Breast epithelium (tissue), 4 donors: ENCODE results near the gene RCSD1. TPM values are rescaled to one million over a fixed set of nuclear protein-coding genes. Genes with fewer than 3 reads are reported as not detected.

Experiments
- DNase-seq, 2 donors: peaks; one replicate each; pipeline ENCODE4 v3.0.0-alpha.2; 2019; ENCODE audit warnings: low spot score in 2 of 2
- H3K27ac ChIP-seq, 2 donors: fragments of 200-600 bp; sonication (generic) in 1 of 2; one replicate each; pipeline ENCODE4 v1.5.1; 2016 to 2019; ENCODE audit warnings: mild to moderate bottlenecking in 1 of 2
- H3K27me3 ChIP-seq, 2 donors: fragments of 200-600 bp; sonication (generic) in 1 of 2; one replicate each; pipeline versions ENCODE4 v1.5.1 to v1.6.0; 2017 to 2019; ENCODE audit warnings: control low read depth in 1 of 2, mild to moderate bottlenecking in 1 of 2
- H3K36me3 ChIP-seq: fragments of 200-600 bp; one replicate; pipeline ENCODE4 v1.5.1; 2019
- H3K4me1 ChIP-seq, 2 donors: fragments of 200-600 bp; sonication (generic); one replicate each; pipeline ENCODE4 v1.5.1; 2016 to 2019; ENCODE audit warnings: control low read depth in 1 of 2
- H3K4me3 ChIP-seq, 3 donors: fragments of 200-600 bp; sonication (generic); 1 replicate in 2 of 3; 2 replicates in 1 of 3; pipeline ENCODE4 v1.5.1; 2016 to 2019; ENCODE audit warnings: mild to moderate bottlenecking in 3 of 3, moderate library complexity in 2 of 3
- H3K9me3 ChIP-seq, 2 donors: fragments of 200-600 bp; sonication (generic) in 1 of 2; one replicate each; pipeline ENCODE4 v1.5.1; 2016 to 2019; ENCODE audit warnings: control low read depth in 1 of 2
- POLR2A ChIP-seq: fragments of 450-650 bp; IDR thresholded peaks from one replicate; pipeline ENCODE4 v1.6.1; 2016; ENCODE audit warnings: antibody characterized with exemption, mild to moderate bottlenecking, moderate library complexity
- POLR2AphosphoS5 ChIP-seq, 3 donors: sonication (generic); formaldehyde crosslinking; IDR thresholded peaks; one replicate each; pipeline ENCODE4 v1.6.1; 2017; ENCODE audit warnings: antibody characterized with exemption in 3 of 3
- intact Hi-C: fragments of 100-400 bp; cut with DNase I; formaldehyde crosslinking; loops from one replicate; pipeline ENCODE4 v1.15.1; 2023; ENCODE audit warnings: low total_unique reads
- total RNA-seq, 3 donors: library from RNA; depleted of rRNA; stranded (reverse); fragments of >200 nt; gene quantifications; one replicate each; pipeline ENCODE4 v1.1.0, GENCODE V29; 2016
- TF ChIP-seq, protein P1 (sequence below), 3 donors: fragments of 450-650 bp; IDR thresholded peaks; one replicate each; pipeline ENCODE4 v1.5.1; 2016 to 2017; ENCODE audit warnings: antibody characterized with exemption in 3 of 3, mild to moderate bottlenecking in 3 of 3, moderate library complexity in 3 of 3

RCSD1 gene
- total RNA-seq, 3 donors from 2014 or later = 11.5 to 29.0 (median 12.0) TPM

DNA sequence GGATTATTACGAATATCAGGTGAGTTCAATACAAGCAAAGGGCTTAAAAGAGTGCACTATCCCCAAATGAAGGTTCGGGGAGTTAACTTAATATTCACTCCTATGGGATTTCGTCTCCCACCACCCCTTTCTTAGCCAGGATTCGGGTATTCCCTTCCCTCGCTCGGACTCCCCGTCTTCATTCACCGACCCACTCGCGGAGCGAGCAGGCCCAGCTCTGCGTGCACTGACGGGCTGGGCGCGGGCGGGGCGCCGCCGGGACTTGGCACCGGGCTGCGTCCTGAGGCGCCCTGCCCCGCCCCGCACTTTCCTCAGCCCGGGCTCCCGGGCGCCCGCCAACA is 84.0 kb downstream of the RCSD1 start:
- Histone ChIP-seq H3K9me3 (no peaks in the 10 kb centered on the region), H3K4me1 (no peaks in the 10 kb centered on the region), H3K27ac (peak overlapping the region; percentile 92 to 97), H3K4me3 (peak overlapping the region; percentile 59 to 94 (median 77)), H3K36me3 (no peaks in the 10 kb centered on the region), H3K27me3 (no peaks in the 10 kb centered on the region)
- intact Hi-C loops = no loop called here
- TF ChIP-seq POLR2A = no peak
- TF ChIP-seq, protein P1, sequence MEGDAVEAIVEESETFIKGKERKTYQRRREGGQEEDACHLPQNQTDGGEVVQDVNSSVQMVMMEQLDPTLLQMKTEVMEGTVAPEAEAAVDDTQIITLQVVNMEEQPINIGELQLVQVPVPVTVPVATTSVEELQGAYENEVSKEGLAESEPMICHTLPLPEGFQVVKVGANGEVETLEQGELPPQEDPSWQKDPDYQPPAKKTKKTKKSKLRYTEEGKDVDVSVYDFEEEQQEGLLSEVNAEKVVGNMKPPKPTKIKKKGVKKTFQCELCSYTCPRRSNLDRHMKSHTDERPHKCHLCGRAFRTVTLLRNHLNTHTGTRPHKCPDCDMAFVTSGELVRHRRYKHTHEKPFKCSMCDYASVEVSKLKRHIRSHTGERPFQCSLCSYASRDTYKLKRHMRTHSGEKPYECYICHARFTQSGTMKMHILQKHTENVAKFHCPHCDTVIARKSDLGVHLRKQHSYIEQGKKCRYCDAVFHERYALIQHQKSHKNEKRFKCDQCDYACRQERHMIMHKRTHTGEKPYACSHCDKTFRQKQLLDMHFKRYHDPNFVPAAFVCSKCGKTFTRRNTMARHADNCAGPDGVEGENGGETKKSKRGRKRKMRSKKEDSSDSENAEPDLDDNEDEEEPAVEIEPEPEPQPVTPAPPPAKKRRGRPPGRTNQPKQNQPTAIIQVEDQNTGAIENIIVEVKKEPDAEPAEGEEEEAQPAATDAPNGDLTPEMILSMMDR (IDR thresholded peaks at IDR 0.05) = no peak
- TF ChIP-seq POLR2AphosphoS5 (IDR thresholded peaks at IDR 0.05) = no peak
- no peak for DNase-seq

DNA sequence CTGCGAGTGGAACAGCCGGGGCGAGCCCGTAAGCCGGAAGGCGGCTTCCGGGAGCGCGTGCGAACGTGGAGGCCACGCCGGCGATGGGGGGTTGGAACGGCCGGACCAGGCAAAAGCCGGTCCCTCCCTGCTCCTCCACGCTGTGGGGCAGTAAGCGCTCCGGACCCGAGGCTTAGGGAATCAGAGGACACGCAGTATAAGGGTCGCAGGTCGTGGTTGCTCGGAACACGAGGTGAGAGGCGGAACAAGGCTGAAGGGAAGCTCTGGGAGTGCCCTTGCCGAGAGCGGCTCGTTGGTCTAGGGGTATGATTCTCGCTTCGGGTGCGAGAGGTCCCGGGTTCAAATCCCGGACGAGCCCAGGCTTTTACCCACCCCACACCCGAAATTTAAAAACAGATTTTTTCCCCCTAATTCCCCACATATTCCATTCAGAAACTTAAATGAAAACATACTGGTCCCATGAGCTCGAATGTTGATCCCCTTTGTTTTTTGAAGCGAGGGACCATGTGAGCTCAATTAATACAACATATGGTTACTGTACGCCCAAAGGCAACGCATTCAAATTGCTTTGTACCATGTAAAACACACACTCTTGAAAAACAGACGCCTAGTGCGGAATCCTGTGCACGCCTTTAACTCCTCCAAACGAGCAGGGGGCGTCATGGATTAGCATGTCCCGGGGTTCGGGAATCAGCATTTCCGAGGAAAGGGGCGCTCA is 84.6 kb downstream of the RCSD1 start:
- intact Hi-C loops = no loop called here
- no peaks in the 10 kb centered on the region for H3K36me3 ChIP-seq
- no peaks in the 10 kb centered on the region for H3K9me3 ChIP-seq

DNA sequence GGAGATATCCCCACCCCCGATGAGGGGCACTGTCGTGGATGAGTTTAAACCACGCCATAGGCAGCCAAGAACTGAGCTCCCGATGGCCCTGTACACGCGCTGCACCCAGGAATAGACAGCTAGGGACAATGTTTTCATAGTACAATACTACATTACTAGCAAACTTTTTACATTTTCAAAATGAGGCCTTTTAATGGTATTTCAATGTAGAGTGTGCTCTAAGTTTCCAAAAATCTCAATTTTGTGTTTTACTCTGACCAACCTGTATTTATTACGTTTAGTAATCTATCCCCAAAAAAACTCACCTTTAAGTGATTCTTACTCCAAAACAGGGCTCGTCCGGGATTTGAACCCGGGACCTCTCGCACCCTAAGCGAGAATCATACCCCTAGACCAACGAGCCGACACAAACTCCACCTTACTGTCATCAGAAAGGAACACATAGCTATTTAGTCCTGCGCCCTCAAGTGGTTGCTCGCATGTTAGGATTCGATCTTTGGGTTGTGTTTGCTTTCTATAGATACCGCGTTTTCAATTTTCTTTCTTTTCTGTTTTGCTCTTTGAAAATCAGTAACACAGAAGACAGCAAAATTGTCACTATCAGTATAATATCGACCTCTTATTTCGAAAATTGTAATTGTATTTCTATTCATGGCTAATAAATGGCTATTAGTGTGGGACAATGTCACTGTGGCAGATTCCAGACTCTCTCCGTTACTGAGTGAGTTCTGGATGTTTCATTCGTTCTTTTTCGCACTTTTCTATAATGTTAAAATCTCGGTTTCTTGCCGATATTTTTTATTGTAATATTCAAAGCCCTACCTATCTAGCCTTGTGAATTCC is 85.3 kb downstream of the RCSD1 start:
- H3K4me3 ChIP-seq = peak overlapping the region; percentile 59 to 94 (median 77)
- peak overlapping the region; percentile 92 to 97 for H3K27ac ChIP-seq
- no peaks in the 10 kb centered on the region for H3K27me3 ChIP-seq
- intact Hi-C loops = no loop called here
- no peaks in the 10 kb centered on the region for H3K4me1 ChIP-seq
- DNase-seq = peak; percentile 82 to 88
- TF ChIP-seq, protein P1 (IDR thresholded peaks at IDR 0.05) = peak; percentile 95 to 96 (median 95)
- peak; percentile 48 to 88 (median 72) for TF ChIP-seq POLR2AphosphoS5 (IDR thresholded peaks at IDR 0.05)
- no peak for TF ChIP-seq POLR2A
- H3K36me3 ChIP-seq = no peaks in the 10 kb centered on the region
- no peaks in the 10 kb centered on the region for H3K9me3 ChIP-seq

More for the DNA sequence above, 84.6 kb downstream of the RCSD1 start:
- TF ChIP-seq POLR2A (no peak), POLR2AphosphoS5 (IDR thresholded peaks at IDR 0.05) (peak; percentile 65 to 93 (median 87))
- TF ChIP-seq, protein P1 (IDR thresholded peaks at IDR 0.05) = no peak
- H3K27ac ChIP-seq = peak overlapping the region; percentile 92 to 97
- H3K4me3 ChIP-seq = peak overlapping the region; percentile 59 to 94 (median 77)
- H3K27me3 ChIP-seq = no peaks in the 10 kb centered on the region
- DNase-seq = peak; percentile 89 to 96
- H3K4me1 ChIP-seq = no peaks in the 10 kb centered on the region

DNA sequence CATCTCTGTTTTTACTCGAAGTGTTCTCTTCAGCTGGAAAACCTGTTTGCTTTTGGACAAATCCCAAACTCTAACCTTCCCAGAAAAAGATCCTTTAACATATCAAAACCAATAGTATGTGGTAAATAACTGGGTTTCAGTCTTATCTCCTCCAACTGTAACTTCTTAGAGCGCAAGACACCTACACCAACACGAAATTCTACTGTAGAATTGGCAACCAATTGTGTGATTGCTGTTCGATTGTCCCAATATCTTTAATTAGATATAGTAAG is 85.9 kb downstream of the RCSD1 start:
- TF ChIP-seq POLR2A = no peak
- TF ChIP-seq POLR2AphosphoS5 (IDR thresholded peaks at IDR 0.05) = no peak
- TF ChIP-seq, protein P1 (IDR thresholded peaks at IDR 0.05) = no peak
- Histone ChIP-seq H3K36me3 (no peaks in the 10 kb centered on the region), H3K4me3 (peak overlapping the region; percentile 59 to 94 (median 77)), H3K27me3 (no peaks in the 10 kb centered on the region), H3K9me3 (no peaks in the 10 kb centered on the region), H3K4me1 (peaks cover 0 to 5% of the 10 kb centered on the region in 2 donors), H3K27ac (peak overlapping the region in 1 of 2 donors; percentile 92)
- DNase-seq = no peak
- intact Hi-C loops = no loop called here

DNA sequence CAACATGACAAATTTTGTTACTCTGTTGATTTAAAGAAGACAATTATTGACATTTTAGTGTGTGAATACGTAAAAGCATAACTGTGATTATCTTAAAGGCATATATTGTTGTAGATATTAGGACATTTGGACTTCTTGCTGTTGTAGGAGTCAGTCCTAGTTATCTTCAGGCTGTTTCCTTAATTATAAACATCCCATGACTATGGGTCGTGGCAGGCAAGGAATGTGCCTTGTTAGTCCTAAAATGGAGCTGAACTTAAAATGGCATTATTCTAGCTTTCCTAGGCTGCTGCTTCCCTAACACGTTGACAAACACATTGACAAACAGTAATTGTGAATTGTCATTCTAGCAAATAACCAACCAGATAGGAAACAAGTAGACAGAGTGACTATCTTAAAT is 87.3 kb downstream of the RCSD1 start:
- TF ChIP-seq, protein P1 (IDR thresholded peaks at IDR 0.05) = no peak
- TF ChIP-seq POLR2AphosphoS5 (IDR thresholded peaks at IDR 0.05) (no peak), POLR2A (no peak)
- no peaks in the 10 kb centered on the region for H3K27me3 ChIP-seq
- H3K36me3 ChIP-seq = no peaks in the 10 kb centered on the region
- no peaks in the 10 kb centered on the region for H3K9me3 ChIP-seq
- intact Hi-C loops = no loop called here
- H3K4me1 ChIP-seq = peaks cover 0 to 5% of the 10 kb centered on the region in 2 donors
- H3K4me3 ChIP-seq = no peak overlapping the region
- no peak overlapping the region for H3K27ac ChIP-seq
- DNase-seq = no peak
